Measurements from ENCODE around the gene IRAK1BP1.

DNA sequence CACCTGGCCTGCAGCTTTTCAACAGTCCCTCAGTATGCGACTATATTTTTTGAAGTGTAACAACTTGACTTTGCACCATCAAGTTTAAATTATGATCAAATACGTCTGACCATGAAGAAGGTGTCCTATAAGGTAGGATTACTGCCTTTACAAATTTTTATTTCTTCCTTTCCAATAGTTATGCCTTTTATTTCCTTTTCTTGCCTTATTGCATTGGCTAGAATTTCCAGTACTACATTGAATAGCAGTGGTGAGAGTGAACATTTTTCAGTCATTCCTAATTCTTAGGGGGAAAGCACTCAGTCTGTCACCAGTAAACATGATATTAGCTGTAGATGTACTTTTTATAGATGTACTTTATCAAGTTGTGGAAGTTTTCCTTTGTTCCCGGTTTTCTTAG lies 81.4 kb downstream of the IRAK1BP1 start:
- TF ChIP-seq, protein P1, sequence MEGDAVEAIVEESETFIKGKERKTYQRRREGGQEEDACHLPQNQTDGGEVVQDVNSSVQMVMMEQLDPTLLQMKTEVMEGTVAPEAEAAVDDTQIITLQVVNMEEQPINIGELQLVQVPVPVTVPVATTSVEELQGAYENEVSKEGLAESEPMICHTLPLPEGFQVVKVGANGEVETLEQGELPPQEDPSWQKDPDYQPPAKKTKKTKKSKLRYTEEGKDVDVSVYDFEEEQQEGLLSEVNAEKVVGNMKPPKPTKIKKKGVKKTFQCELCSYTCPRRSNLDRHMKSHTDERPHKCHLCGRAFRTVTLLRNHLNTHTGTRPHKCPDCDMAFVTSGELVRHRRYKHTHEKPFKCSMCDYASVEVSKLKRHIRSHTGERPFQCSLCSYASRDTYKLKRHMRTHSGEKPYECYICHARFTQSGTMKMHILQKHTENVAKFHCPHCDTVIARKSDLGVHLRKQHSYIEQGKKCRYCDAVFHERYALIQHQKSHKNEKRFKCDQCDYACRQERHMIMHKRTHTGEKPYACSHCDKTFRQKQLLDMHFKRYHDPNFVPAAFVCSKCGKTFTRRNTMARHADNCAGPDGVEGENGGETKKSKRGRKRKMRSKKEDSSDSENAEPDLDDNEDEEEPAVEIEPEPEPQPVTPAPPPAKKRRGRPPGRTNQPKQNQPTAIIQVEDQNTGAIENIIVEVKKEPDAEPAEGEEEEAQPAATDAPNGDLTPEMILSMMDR (IDR thresholded peaks at IDR 0.05), result no peak
- TF ChIP-seq EZH2 (IDR thresholded peaks at IDR 0.05; ENCODE audit: borderline replicate concordance, insufficient read depth, low read depth, low read length, poor library complexity, severe bottlenecking), result no peak
